Measurements from ENCODE around the gene SLC29A1.
"Not testable (repeated sequence)": the region's sequence is repeated elsewhere in the genome, so short reads cannot be mapped to it uniquely, and the experiment has no call there.

SLC29A1 gene

DNA sequence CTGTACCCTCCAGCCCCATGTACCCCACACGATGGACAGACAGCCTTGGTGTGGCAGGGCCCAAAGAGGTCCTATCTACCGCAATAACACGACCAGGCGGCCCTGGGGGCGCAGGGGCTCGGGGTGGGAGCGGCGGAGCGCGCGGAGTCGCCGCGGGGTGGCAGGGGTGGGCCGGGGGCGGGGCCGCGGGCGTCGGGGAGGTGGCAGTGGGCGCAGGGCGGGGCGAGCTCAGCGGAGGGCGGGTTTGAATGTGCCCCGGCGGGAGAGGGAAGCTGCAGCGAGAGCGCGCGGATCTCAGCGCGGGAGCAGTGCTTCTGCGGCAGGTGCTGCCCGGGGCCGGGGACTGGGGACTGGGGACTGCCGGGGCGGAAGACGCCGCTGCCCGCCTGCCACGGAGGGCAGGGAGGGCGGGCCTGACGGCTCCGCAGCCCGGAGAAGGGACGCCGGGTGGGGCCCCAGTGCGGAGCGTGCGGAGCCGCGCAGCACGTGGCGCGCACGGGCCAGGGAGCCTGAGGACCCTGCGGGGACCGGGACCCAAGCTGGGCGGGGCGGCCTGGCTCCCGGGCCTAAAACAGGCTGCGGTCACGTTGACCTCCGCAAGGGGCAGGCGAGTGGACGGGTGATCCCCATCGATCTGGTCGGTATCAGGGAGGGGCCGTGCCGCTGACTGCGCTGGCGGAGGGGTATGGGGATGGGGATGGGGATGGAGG lies at the start of gene SLC29A1:
Gene SLC29A1, plus strand, starts transcription at position 277 of the 710 bp plus-strand sequence. CDS start 3,719 bp downstream, outside the sequence.
- peak; percentile 87 for DNase-seq

GRCh38 chr6:44176130-44176761 lies 47.1 kb upstream of the SLC29A1 start:
- no peak for DNase-seq

GRCh38 chr6:44176762-44177509 lies 46.5 kb upstream of the SLC29A1 start:
- no peak for DNase-seq

GRCh38 chr6:44177691-44178423 lies 45.5 kb upstream of the SLC29A1 start:
- no peak for DNase-seq

- DNase-seq = no peak
Measured at GRCh38 chr6:44178424-44179071, 44.8 kb upstream of the SLC29A1 start.

DNA sequence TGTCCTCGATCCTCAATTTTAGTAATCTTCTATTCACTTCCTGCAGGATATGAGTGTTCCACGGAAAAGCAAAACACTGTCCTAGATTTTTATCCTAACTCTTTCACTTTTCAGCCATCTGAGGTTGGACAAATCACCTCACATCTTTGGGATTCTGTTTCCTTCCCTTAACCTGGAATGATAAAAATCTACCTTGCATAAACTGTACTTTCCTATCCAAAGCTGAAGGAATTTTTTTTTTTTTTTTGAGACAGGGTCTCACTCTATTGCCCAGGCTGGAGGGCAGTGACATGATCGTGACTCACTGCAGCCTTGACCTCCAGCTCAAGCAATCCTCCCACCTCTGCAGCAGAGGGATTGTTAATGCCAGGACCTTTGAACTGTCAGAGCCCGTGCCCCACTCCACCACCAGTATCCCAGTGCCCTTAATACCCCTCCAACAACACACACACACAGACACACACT lies 44.3 kb upstream of the SLC29A1 start:
- DNase-seq = no peak

- no peak for DNase-seq
Measured at GRCh38 chr6:44179648-44180047, 43.7 kb upstream of the SLC29A1 start.

DNA sequence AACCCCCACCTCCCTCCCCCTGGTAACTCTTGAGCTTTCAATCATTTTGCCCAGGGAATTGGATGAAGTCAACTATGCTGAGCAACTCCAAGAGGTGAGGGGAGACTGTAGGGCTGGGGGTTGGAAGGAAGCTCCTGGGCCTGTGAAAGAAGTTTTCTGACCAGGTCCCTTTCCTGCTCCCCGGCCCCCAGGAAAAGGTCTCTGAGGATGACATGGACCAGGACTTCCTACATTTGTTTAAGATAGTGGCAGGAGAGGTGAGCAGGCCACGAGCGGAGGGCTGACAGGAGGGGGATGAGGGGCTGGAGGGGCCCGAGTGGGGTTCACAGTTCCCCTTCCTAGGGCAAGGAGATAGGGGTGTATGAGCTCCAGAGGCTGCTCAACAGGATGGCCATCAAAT lies 43.0 kb upstream of the SLC29A1 start:
- DNase-seq = no peak

GRCh38 chr6:44180886-44181285 lies 42.5 kb upstream of the SLC29A1 start:
- no peak for DNase-seq

GRCh38 chr6:44181784-44182183 lies 41.6 kb upstream of the SLC29A1 start:
- DNase-seq = not testable (repeated sequence)

DNA sequence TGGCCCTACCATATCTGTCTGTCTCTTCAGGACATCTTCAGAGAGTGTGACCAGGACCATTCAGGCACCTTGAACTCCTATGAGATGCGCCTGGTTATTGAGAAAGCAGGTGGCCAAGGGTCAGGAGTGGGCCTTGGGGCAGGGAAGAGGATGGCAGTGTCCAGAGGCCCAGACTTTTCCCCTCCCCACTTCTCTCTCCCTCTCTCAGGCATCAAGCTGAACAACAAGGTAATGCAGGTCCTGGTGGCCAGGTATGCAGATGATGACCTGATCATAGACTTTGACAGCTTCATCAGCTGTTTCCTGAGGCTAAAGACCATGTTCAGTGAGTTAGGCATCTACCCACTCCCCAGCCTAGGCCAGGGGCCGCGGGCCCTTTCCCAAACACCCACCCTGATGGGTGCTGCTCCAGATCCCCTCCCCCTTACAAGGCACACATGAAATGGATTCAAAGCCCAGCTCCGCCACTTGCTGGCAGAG lies 40.4 kb upstream of the SLC29A1 start:
- no peak for DNase-seq

DNA sequence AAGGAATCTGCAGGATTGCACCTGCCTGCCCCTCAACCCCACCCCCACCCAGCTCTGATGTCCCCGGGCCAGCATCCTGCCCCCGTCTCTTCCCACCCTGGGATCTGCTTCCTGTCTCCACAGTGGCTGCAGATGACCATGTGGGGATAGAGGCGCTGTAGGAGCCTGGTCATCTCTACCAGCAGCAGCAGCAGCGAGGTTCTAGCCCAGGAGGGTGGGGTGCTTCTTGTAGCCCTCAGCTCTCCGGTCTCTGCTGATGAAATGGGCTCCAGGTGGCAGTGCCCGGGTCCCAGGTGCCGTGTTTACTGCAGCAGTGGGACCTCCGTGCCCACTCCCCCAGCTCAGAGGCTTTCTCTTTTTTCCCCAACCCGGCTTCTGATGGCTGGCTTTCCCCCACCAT lies 39.6 kb upstream of the SLC29A1 start:
- DNase-seq = no peak

DNA sequence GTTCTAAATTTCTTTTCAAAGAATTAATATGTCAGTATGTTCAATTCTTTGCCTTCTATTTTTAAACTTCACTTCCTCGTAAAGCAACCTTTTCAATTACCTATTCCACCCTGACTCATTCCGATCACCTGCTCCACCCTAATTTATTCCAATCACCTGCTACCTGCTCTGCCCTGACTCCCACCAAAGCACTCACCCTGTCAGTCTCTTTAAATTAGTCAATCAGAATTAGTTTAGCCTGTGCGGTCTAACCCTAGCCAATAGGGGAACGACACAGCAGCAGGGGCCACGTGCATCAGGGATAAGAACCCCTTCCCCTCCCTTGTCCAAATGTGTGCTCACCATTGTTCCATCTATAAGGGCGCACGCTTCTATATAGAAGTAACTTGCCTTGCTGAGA lies 38.0 kb upstream of the SLC29A1 start:
- DNase-seq = peak; percentile 44

GRCh38 chr6:44185953-44186634 lies 37.3 kb upstream of the SLC29A1 start:
- DNase-seq = peak; percentile 42

DNA sequence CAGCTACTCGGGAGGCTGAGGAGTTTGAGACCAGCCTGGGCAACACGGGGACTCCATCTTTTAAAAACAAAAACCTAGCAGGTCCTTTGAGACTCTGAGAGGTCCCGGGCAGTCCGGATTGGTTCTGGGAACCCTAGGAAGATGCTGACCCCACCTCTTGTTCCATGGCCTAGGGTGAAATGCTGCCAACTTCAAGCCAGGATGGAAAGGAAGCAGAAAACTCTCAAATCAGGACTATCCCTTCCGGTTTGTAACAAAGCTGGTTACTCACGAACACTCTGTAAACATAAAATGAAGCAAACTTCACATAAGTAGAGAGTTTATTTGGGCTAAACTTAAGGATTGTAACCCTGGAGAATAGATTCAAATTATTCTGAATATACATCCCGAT lies 36.8 kb upstream of the SLC29A1 start:
- DNase-seq = no peak

DNA sequence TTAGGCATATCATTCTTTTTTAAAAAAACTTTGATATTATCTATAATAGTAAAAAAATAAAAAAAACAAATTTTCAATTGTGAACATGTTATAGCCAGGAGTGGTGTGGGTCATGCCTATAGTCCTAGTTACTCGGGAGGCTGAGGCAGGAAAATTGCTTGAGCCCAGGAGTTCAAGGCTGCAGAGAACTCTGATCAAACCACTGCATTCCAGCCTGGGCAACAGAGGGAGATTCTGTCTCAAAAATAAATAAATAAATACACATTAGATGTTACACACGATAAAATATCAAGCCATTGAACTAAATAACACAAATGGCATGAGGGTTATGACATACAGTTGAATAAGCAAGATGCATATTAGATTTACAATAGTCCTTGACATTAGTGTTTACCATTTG lies 34.6 kb upstream of the SLC29A1 start:
- DNase-seq = no peak

DNA sequence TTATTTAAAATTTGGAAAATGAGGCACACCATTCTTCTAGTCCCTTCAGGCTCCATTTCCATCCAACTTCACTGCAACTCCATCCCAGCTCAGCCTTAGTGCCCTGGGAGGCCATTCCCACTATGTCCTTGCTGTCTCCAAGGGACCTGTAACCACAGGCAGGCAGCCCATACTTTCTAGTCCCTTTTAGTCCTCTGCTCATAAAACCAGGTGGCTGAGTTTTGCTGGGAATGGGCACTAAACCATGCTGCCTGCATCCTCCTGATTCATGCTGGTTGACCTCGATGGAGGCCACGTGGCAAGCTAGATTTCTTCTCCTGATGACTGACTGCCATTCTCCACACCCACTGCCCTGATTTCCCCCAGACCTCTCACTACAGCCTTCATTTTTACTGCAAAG lies 34.1 kb upstream of the SLC29A1 start:
- no peak for DNase-seq

DNA sequence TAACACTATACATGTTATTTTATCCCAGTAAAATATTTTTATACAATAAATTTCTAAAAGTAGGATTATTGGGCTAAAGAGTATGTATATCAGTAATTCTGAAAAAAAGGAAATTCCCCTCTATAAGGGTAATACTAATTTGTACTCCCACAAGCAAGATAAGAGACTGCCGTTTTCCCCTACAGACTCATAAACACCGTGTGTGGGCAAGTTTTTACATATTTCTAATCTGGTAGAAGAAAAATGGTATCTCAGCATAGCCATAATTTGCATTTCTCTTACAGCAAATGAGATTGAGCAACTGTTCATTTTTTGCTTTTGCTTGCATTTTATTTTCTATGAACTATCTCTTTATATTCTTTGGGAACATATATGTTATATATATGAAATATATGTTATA lies 32.7 kb upstream of the SLC29A1 start:
- DNase-seq = no peak

DNA sequence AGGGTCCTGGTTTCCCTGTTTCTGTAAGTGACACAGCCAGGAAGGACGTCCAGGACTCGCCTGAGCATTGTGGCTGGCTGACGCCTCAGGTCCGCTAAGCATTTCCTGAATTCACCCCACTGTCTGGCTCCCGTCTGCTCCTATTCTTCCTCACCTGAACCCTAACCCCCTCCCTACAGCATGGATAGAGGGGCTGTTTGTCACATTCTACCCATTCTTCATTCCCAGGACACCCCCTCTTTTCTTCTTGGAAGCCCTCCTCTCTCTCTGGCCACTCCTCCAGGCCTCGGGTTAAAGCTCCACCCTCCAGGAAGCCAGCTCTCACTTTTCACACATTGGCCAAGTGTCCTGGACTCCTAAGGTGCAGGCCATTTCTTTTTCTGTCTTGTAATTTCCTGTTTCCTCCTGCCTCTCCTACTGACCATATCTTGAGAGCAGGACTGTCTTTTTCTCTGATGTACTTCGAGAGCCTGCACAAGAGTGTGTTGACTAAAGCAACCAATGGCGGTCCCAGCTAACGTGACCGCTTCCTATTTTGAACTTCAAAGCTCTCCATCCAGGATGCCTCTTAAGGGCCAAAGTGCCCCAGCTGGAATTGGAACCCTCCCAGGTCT lies 30.9 kb upstream of the SLC29A1 start:
- peak; percentile 22 for DNase-seq

- DNase-seq = no peak
Measured at GRCh38 chr6:44193307-44193910, 30.0 kb upstream of the SLC29A1 start.

GRCh38 chr6:44194326-44194725 lies 29.1 kb upstream of the SLC29A1 start:
- no peak for DNase-seq

All from NCI-H510A treated with DMSO at 0.1 percent for 48 hours (cell line).